Stimulated activated CD4-positive, alpha-beta T cell treated with anti-CD3 and anti-CD28 coated beads, Interleukin-12 subunit alpha, Interleukin-12 subunit beta, amount 100 ng/mL, for 48 hours (primary cell): ENCODE data around the gene RABEP1.
A peak's percentile ranks its signal among the peaks of the same experiment; 100 is the strongest.
"Not testable (repeated sequence)": the region's sequence is repeated elsewhere in the genome, so short reads cannot be mapped to it uniquely, and the experiment has no call there.

Source experiments
- DNase-seq, 3 donors: peaks; one replicate each; pipeline ENCODE4 v3.0.0-alpha.2; 2020; ENCODE audit warnings: low read depth in 2 of 3, low spot score in 1 of 3

RABEP1 gene

DNA sequence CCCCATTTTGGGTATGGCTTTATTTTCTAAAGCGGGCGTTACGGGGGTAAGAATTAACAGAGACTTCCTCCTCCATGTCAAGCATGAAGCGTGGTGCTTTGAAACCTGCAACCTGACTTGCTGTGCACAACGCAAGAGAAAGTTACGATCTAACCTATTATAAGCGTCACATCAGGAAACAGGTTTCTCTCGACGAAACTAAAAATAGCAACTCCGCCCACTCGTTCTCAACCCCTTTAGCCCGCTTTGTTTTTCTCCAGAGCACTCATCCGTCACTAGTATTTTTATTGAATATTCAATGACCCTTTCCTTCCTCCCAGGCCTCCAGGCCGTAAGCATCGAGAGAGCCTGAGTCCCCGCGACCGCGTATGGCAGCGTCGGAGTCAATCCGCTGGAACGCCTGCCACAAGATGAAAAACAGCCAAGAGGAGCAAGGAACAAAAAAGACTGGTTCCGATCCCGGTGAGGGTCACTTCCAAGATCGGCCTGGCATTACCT, 136.8 kb downstream of the RABEP1 start:
- peak; percentile 43 to 63 (median 45) for DNase-seq

DNA sequence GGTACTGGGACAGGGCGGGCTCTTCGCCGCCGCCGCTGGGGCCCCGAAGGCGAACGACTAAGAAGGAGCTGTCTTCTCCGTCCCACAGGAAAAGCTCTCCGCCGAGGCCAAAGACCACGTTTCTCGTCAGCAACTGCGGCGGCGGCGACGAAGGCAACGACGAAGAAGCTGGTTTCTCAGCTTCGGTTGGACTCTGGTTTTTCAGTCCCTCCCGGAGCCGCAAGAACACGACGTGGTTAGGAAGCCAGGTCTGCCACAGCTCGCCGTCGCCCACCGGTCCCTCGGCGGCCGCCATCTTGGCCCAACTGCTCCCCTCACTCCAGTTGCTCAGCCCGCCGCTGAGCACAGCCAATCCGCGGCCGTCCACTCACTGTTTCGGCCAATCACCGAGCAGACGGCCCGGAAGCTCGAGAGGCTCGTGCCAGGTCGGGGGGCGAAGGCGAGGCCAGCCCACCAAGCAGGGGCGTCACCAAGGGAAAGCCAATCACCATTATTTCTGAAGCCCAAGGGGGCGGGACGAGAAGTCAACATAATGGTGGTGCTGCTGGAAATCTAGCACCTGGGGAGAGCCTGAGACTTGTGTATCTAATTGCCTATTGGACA, 137.4 kb downstream of the RABEP1 start, which contains the start of gene NUP88:
TSS of gene NUP88 (minus strand) at position 307 of the 603 bp plus-strand sequence. CDS start at position 295, 12 bp downstream.
- peak; percentile 89 to 95 (median 94) for DNase-seq

- peak; percentile 78 to 81 (median 79) for DNase-seq
Measured at GRCh38 chr17:5419959-5420653, 138.0 kb downstream of the RABEP1 start, which contains the start of gene RPAIN. TSS of gene RPAIN (plus strand) at chr17:5420182. CDS start at chr17:5420211, 29 bp downstream.

- no peak for DNase-seq
Measured at GRCh38 chr17:5422505-5422904, 140.4 kb downstream of the RABEP1 start.

GRCh38 chr17:5424909-5425308, 142.8 kb downstream of the RABEP1 start:
- no peak for DNase-seq

DNA sequence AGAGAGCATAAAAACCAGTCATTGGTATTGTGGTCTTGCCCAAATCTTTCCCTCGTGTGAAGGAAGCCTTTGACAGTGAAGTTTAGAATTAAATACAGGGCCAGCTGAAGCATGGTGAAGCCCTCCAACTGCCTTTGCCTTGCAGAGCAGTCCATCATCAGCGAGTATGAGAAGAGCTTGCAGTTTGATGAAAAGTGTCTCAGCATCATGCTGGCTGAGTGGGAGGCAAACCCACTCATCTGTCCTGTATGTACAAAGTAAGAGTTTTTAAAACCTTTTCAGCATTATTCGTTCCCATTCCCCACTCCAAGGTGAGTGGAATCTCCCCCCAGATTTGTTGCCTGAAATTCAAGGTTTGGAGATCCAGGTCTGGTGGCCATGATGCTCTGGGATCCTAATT, 143.7 kb downstream of the RABEP1 start:
- no peak for DNase-seq

GRCh38 chr17:5429191-5429887, 147.3 kb downstream of the RABEP1 start:
- DNase-seq, result no peak

DNA sequence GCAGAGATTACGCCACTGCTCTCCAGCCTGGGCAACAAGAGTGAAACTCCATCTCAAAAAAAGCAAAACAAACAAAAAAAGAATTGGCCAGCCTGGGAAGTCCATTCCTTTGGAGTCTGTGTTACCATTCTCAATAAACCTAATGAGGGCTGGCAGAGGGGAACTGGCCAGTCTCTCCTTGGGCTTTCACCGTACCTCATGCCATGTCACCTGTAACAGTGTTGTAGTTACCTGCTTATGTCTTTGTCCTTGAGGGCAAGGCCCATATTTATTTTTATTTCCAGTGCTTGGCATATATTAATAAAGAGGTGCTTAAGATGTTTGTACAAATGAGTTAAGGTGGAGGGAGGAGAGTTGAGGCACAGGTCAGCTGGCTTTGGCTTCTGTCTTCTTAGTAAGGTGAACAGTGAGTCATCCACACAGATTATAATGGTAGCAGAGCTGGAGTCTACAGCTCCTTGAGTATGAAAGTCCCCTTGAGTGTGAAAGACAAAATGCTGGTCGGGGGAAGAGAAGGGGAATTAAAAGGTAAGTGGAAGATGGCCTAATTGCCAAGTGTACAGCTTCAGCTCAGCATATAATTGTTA, 148.4 kb downstream of the RABEP1 start:
- no peak for DNase-seq

GRCh38 chr17:5431234-5431633, 149.2 kb downstream of the RABEP1 start:
- not testable (repeated sequence) for DNase-seq

DNA sequence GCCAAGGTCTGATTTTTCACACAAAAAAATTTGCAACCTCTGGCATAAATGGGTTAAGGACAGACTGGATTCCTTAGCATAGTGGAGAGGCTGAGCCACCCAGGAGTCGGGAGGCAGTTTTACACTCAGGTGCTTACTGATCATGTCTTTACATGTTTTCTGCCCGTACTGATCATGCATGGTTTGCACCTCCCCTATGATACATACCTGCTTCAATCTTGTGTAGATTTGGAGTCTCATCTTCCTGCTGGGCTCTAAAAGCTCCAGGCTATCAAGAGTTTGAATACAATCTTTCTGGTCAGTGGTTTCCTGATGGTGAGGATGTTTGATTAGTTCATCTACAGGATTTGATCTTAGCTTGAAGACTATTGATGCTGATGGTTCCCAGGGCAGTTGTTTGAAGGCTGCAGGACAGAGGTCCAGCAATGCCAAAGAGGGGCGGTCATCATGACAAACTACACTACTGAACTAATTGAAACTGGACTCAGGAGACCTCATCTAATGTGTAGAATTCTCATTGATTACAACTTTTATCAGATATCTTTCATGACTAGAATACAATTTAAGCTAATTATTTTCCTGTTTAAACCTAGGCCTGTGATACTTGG, 150.0 kb downstream of the RABEP1 start:
- no peak for DNase-seq

DNA sequence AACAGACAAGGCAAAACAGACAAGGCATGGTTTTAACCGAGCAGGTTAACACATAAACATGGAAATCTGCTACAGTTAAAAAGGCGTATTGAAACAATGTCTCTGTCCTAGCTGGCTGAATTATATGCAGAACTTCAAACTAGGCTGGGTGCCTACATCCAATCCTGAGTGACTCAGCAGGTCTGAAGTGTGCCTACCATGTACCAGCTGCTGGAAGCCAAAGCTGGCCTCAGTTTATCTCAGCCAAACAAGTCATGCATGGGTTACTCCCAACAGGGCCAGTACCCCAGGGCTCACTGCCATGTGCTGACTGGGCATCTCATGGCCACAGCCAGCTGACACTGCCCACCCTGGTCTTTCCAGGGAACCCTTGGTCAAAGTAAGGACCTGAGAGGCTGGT, 152.9 kb downstream of the RABEP1 start:
- no peak for DNase-seq
